ENCODE measurements around the gene SLC4A7. TPM values are rescaled to one million over a fixed set of nuclear protein-coding genes. Genes with fewer than 3 reads are reported as not detected.

The SLC4A7 gene
- total RNA-seq, 2 donors from 2014 or later = 24.7 to 28.0 TPM

GRCh38 chr3:27384191-27384590 lies 100.0 kb downstream of the SLC4A7 start:
- no peak for ATAC-seq
- intact Hi-C loops (cut with DNase I, micrococcal nuclease) = no loop called here
- no peak for DNase-seq

GRCh38 chr3:27380433-27381357 lies 103.5 kb downstream of the SLC4A7 start:
- DNase-seq (no peak), ATAC-seq (no peak)
- intact Hi-C loops (cut with DNase I, micrococcal nuclease) = no loop called here

DNA sequence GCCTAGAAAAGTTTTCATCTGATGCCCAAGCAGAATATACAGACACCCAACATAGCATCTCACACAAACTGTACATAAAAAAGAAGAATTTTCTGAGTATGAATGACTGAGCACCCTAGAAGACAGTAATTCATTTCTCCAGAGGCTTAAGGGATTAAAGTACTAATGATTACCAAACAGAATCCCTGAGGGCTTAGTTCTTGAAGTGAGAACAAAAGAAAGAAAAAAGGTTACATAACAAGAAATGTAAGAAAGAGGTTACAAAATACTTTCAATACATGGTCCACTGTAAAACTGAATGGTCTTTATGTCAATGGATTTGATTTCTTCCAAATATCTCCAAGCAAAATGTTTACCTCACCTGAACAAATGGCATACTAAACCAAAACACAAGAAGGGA lies 105.9 kb downstream of the SLC4A7 start:
- ATAC-seq = no peak
- no peak for DNase-seq
- intact Hi-C loops (cut with DNase I, micrococcal nuclease) = no loop called here

- intact Hi-C loops (cut with DNase I, micrococcal nuclease) = no loop called here
- DNase-seq = no peak
- no peak for ATAC-seq
Observed at GRCh38 chr3:27376109-27376772, 107.9 kb downstream of the SLC4A7 start.

DNA sequence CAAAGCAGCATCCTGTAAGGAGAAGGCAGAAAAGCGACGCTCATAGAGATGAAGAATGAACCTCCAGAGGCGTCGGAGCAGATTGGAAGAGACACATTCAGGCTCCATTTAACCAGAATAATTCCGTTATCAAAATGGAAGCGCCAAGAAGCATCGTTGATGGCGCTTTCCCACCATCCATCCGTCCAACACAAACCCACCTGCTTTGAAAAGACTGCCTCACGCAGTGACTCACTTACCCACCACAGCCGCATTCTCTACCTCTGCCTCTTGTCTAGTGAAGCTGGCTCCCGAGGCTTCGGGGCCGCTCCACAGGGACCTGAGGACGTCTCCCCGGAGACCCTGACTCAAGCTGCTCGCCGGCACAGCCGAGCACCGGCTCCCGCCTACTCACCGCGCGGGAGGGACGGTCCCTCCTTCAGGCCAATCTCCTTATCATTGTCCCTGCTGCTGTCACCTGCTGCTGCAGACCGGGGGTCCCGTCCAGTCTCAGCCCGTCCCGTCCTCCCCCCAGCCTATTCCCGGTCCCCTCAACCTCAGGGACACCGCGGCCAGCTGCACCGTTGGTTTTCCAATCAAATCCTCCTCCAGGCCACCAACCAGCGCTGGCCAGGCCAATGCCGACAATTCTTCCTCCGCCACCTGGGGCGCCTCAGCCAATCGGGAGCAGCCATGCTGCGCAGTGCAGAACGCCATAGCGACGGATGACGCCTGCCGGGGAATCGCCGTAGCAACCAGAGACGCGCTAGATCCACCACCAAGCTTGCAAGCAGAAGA lies 115.2 kb downstream of the SLC4A7 start, which contains the start of gene NEK10:
NEK10 (minus strand) TSS at position 553 of the 777 bp plus-strand sequence. CDS start 16,501 bp downstream, outside the sequence.
- ATAC-seq (peak; percentile 100), DNase-seq (peak; percentile 90 to 94)
- intact Hi-C loops (cut with DNase I, micrococcal nuclease) = no loop called here

GRCh38 chr3:27366062-27366591 lies 118.1 kb downstream of the SLC4A7 start:
- intact Hi-C loops (cut with DNase I, micrococcal nuclease) = no loop called here
- no peak for ATAC-seq
- DNase-seq = no peak

- intact Hi-C loops (cut with DNase I, micrococcal nuclease) = no loop called here
- DNase-seq = peak; percentile 20 to 62
- ATAC-seq = peak; percentile 90
Observed at GRCh38 chr3:27360113-27361078, 123.8 kb downstream of the SLC4A7 start.

DNA sequence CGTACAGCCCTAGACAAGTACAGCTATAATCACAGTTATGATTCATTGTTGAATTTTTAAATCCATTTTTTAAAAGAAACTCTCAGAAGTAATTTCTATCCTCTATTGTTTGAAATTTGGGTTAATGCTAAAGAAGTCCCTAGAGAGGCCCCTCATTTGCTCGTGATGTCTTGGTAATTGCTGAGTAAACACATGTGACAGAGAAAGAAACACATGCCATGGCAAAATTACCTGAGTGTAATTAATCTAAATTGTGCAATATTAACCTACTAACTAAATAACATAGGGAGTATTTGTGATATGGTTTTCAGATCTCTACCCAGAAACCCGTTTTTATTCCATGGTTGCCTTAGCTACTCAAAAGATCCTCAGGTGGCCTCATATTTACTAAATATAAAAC lies 125.8 kb downstream of the SLC4A7 start:
- intact Hi-C loops (cut with DNase I, micrococcal nuclease) = no loop called here
- no peak for ATAC-seq
- no peak for DNase-seq

- peak; percentile 64 for ATAC-seq
Observed at GRCh38 chr3:27357665-27358258, 126.4 kb downstream of the SLC4A7 start.

DNA sequence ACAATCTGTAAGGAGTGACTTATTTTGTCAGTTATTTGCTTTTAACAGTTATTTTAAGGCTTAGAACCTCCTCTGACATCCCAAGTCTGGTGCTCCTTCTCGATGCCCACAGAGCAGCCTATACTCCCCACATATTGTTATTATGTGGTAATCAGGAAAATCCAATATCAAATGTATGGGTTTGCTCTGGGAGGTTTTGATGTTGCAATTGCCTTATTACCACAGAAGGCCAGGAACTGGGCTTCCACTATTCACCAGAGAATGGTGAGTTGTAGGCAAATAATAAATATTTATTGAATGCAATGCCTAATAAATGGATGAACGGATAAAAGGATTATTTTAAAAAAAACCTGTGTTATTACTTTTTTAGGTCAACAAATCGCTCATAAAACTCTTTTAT lies 127.2 kb downstream of the SLC4A7 start:
- ATAC-seq (no peak), DNase-seq (no peak)
- intact Hi-C loops (cut with DNase I, micrococcal nuclease) = no loop called here

More at GRCh38 chr3:27357665-27358258, 126.4 kb downstream of the SLC4A7 start:
- peak; percentile 55 to 60 for DNase-seq
- intact Hi-C loops (cut with DNase I, micrococcal nuclease) = no loop called here

- ATAC-seq = peak; percentile 82
- DNase-seq = peak; percentile 50 to 55
- intact Hi-C loops (cut with DNase I, micrococcal nuclease) = no loop called here
Observed at GRCh38 chr3:27354588-27355203, 129.5 kb downstream of the SLC4A7 start.

GRCh38 chr3:27354161-27354560 lies 130.0 kb downstream of the SLC4A7 start:
- no peak for DNase-seq
- ATAC-seq = no peak
- intact Hi-C loops (cut with DNase I, micrococcal nuclease) = no loop called here

DNA sequence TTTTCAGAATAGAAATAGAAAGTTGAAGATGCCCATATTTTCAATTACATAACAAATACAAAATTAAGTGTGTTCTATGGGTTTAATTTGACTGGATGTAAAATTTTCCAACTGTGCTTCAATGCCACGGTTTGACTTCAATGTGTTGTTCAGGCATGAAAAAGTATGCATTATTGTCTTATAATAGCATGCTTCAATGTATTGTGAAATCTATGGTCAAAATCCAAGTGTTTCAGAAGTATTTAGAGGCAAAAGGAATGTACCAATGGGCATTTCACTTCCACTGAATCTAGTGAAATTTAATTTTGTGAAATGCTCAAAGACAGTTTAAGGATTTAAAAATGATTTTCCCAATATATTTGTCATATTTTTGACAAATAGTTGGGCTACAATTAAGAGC lies 131.0 kb downstream of the SLC4A7 start:
- ATAC-seq (no peak), DNase-seq (no peak)
- intact Hi-C loops (cut with DNase I, micrococcal nuclease) = no loop called here

DNA sequence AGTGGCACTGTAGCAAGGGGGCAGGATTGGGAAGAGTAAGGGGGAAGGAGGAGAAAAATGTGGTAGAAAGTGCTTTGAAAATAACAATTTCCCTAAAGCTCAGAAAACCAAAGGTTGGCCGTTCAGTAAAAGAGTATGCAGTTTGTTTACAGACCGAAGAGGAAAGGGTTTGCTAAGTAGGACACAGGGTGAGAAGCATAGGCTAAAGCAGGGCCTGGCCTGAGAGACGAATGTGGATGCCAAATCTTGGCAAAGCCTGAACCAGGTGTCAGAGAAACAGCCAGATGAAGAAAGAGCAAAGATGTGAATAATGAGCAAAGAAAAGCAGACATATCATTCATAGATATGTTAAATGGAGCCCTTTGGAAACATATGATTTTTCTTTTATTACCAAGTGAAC lies 132.1 kb downstream of the SLC4A7 start:
- intact Hi-C loops (cut with DNase I, micrococcal nuclease) = no loop called here
- DNase-seq = no peak
- no peak for ATAC-seq

DNA sequence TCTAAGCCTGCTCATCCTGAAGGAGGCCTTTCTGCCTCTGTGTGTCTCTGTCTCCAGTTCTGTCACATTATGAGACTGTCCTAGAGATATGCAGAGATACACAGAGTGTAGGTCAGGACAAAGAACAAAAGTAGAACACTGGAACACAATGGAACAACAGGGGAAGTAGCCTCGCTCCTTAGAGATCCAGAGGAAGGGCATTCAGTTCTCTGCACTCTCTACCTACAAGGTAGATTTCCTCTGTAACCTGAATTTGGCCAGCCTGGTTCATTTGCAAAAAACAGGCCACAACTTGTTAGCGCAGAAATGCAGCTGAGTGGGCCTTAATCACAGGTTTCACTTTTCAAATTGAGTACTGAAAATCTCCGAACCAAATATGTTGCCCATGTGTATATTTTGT lies 134.4 kb downstream of the SLC4A7 start:
- ATAC-seq (no peak), DNase-seq (no peak)
- intact Hi-C loops (cut with DNase I, micrococcal nuclease) = no loop called here

- DNase-seq (no peak), ATAC-seq (peak; percentile 44)
Observed at GRCh38 chr3:27345959-27346865, 138.0 kb downstream of the SLC4A7 start.

More at GRCh38 chr3:27345959-27346865, 138.0 kb downstream of the SLC4A7 start:
- intact Hi-C loops (cut with DNase I, micrococcal nuclease) = no loop called here
